Fibroblast of mammary gland (primary cell): ENCODE data around the gene PSMB5.
A peak's percentile ranks its signal among the peaks of the same experiment; 100 is the strongest.

Experiments
- DNase-seq: peaks from one replicate; pipeline ENCODE4 v3.0.0-alpha.2; 2010; ENCODE audit warnings: low read depth
- H3K4me3 ChIP-seq: 2 replicates; pipeline ENCODE4 v1.5.1; 2011; ENCODE audit warnings: low read depth, mild to moderate bottlenecking, low read length, moderate library complexity; ENCODE audit not compliant: control insufficient read depth
- TF ChIP-seq, protein P1 (sequence below): conservative IDR thresholded peaks from 2 replicates; pipeline ENCODE4 v1.5.1; 2011; ENCODE audit warnings: low read depth, low read length, inconsistent platforms; ENCODE audit not compliant: control insufficient read depth, insufficient read depth

PSMB5 gene

DNA sequence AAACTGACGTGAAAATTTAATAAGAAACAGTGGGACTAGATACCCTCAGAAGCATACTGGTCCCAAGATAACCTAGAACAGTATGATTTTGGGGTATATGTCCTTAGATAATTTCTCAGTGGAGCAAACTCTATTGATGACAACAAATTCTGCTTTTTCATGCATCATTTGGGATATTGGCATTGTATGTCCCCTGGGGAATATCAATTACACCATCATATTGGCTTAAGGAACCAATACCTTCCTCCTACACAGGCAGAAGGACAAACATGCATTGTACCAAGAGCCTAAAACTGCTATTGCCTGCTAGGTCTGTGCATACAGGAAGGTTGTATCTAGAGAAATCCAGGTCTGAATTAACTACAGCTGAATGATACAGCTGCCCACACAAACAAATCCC lies 40.2 kb upstream of the PSMB5 start:
- no peak overlapping the region for H3K4me3 ChIP-seq
- TF ChIP-seq, protein P1, sequence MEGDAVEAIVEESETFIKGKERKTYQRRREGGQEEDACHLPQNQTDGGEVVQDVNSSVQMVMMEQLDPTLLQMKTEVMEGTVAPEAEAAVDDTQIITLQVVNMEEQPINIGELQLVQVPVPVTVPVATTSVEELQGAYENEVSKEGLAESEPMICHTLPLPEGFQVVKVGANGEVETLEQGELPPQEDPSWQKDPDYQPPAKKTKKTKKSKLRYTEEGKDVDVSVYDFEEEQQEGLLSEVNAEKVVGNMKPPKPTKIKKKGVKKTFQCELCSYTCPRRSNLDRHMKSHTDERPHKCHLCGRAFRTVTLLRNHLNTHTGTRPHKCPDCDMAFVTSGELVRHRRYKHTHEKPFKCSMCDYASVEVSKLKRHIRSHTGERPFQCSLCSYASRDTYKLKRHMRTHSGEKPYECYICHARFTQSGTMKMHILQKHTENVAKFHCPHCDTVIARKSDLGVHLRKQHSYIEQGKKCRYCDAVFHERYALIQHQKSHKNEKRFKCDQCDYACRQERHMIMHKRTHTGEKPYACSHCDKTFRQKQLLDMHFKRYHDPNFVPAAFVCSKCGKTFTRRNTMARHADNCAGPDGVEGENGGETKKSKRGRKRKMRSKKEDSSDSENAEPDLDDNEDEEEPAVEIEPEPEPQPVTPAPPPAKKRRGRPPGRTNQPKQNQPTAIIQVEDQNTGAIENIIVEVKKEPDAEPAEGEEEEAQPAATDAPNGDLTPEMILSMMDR, result no peak
- no peak for DNase-seq

DNA sequence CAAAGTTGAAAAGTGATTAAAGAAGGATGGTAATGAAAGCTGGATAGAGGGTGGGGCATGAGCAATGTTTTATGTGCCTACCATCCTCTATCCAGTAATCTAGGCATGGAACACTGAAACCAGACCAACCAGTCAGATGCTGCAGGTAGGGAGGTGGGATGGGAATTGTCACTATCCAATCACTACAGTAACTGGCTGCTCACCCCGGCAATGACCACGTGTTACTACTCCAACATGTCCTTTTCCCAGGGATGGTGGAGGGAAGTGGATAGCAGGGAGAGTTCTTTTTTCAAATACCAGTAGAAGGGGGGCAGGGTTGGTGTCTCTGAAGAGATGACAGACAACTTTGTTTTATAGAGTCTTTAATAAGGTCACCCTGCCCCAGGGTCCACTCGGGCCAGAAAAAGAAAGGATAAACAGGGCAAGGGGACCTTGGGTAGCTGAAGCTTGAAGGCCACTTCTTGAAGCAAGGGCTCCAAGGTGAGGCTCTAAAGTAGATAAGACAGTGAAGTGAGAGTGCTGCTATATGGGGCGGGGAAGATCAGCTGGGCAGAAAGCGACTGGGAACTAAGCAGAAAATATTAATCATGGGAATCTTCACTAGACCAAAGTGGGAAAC lies 37.3 kb upstream of the PSMB5 start:
- TF ChIP-seq, protein P1, result no peak
- peak overlapping the region; percentile 80 for H3K4me3 ChIP-seq
- no peak for DNase-seq

DNA sequence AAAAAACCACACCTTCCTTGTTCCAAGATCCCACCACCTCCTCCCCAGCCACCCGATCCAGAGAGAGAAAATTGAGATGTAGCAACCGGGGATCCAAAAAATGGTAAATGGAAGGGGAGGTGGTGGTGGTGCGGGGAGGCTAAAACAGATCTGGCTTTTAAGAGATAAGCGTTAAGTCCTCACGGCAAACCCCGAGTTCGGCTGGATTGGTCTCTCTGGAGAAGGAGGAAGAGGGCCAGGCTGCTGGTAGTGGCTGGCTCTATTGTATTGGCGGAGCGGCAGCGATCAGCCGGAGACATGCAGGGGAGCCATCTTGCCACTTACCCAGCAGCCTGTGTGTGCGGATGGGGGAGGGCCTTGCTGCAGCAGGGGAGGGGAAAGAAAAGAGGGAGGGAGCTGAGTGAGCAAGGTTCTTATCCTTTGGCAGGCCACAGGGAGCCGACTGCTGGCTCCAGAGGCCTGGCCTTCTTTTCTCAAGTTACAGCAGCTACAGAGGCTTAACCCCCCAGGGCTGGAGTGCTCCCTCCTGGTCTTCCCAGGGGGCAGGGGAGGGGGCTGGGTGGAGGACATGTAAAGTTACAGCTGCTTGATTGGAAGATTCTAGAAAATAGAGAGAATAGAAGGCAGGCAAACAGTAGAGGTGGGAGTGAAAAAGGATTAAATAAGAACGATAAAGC lies 36.7 kb upstream of the PSMB5 start:
- peak overlapping the region; percentile 80 for H3K4me3 ChIP-seq
- DNase-seq, result peak; percentile 92
- TF ChIP-seq, protein P1, result no peak

DNA sequence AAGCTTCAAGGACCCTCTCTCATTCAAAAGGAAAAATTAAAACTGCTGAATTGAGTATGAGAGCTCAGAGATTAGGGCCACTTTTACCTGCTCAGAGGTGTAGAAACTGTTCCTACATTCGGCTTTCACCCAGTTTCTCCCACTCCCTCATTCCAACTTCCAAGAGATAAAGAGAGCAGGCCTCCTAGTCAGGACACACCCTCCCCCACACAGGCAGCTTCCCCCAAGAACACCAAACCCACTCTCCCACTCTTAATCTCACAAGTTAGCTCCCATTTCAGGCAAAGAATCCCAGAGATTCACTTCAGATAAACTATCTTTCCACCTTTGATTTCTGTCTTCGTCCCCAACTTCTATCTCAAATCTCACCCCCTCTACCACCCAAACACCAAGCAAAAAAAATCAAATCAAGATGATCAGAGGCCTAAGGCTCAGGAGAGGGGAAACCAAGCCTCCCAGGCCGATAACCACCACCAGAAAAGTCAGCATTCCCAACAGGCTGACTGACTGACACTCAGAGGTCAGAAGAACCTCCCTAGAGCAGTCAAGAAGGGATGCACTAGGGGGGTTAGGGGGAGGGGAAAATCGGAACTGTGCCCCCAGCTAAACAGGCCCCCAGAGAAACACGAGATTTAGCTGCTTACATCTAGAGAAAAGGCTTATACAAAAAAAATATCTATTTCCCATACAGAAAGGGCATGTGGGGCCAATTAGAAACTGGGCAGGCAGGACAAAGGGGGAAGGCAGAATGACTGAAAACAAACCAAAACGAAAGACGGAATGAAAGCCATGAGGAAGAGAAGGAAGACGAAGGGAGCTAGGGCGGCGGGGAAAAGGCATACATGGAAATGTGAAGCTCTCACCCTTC lies 35.8 kb upstream of the PSMB5 start:
- TF ChIP-seq, protein P1, result no peak
- peak overlapping the region; percentile 80 for H3K4me3 ChIP-seq
- no peak for DNase-seq

DNA sequence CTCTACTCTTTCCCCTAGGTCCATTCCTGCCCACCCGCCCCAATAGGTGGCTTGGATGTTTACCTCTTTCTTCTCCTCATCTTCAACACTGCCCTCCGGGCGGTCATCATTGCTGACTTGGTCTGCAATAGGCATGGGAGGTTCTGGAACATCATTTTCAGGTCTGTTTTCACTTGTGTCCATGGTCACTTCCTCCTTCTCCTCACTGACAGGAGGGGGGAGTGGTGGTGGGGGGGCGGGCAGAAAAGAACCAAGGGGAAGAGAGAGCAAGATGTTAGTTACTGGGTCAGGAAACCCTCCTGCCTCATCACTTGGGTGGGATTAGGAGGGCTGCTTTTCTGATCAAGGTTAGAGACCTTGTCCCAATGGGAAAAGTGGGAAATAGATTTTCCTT lies 34.7 kb upstream of the PSMB5 start:
- DNase-seq, result no peak
- H3K4me3 ChIP-seq, result no peak overlapping the region
- TF ChIP-seq, protein P1, result no peak

DNA sequence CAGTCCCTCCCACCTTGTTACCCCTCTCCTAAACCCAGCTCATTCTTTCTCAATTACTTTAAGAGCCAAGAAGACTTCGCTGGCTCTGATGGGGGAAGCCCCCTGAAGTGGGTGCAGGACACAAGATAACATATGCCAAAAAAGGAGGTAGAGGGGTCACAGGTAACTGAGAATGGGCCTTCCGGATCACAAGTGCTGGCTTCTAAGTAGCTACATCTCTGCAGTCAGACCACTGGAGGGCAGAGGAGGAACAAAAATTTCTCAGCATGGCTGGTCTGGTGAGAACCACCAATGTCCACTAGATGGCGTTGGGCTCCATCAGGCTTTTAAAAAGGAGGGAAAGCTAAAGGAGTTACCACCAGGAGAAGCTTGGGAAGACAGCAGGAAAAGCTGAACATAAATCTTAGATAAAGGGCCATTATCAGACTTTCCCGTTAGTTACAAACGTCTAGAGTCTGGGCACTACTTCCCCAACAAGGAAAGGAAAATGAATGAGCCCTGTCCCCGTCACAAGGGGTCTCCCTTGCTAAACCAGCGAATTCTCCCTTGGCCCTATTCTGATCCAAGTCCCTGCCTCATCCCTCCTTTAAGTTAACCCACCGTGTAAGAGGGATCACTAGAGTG lies 34.2 kb upstream of the PSMB5 start:
- peak overlapping the region; percentile 20 for H3K4me3 ChIP-seq
- peak; percentile 95 for DNase-seq
- TF ChIP-seq, protein P1, result peak; percentile 100
